Sigmoid colon (tissue), 4 donors: ENCODE measurements around the gene COBLL1.

Experiments used
- CTCF ChIP-seq, 4 experiments: fragments of 450-650 bp in 3 of 4; fragments of 200-600 bp in 1 of 4; IDR thresholded peaks; one replicate each; pipeline ENCODE4 v1.5.1; 2016 to 2019; ENCODE audit warnings: antibody characterized with exemption in 4 of 4, mild to moderate bottlenecking in 3 of 4, moderate library complexity in 2 of 4
- POLR2A ChIP-seq, 2 donors: fragments of 450-650 bp; IDR thresholded peaks; one replicate each; pipeline ENCODE4 v1.6.1; 2016; ENCODE audit warnings: antibody characterized with exemption in 2 of 2, mild to moderate bottlenecking in 2 of 2, moderate library complexity in 2 of 2
- POLR2AphosphoS5 ChIP-seq, 4 donors: sonication (generic); formaldehyde crosslinking; IDR thresholded peaks; one replicate each; pipeline ENCODE4 v1.6.1; 2017; ENCODE audit warnings: antibody characterized with exemption in 4 of 4

- TF ChIP-seq CTCF (IDR thresholded peaks at IDR 0.05) (no peak), POLR2AphosphoS5 (IDR thresholded peaks at IDR 0.05) (peak in 2 of 4 donors; percentile 17 to 46), POLR2A (IDR thresholded peaks at IDR 0.05) (no peak)
Observed at GRCh38 chr2:164840458-164840929, 1.1 kb downstream of the COBLL1 start.
